Prostate gland (tissue), 2 donors: ENCODE data around the gene DECR2.
"Not testable (repeated sequence)": the region's sequence is repeated elsewhere in the genome, so short reads cannot be mapped to it uniquely, and the experiment has no call there.

Experiments used
- POLR2A ChIP-seq: fragments of 450-650 bp; IDR thresholded peaks from one replicate; pipeline ENCODE4 v1.6.1; 2016; ENCODE audit warnings: antibody characterized with exemption, mild to moderate bottlenecking
- POLR2AphosphoS5 ChIP-seq: sonication (generic); formaldehyde crosslinking; IDR thresholded peaks from one replicate; pipeline ENCODE4 v1.6.1; 2017; ENCODE audit warnings: antibody characterized with exemption
- TF ChIP-seq, protein P1 (sequence below), 4 experiments: fragments of 200-600 bp in 2 of 4; fragments of 450-650 bp in 2 of 4; sonication (generic) in 2 of 4; IDR thresholded peaks; 1 replicate in 3 of 4; 2 replicates in 1 of 4; pipeline ENCODE4 v1.5.1; 2016 to 2019; ENCODE audit warnings: antibody characterized with exemption in 4 of 4, mild to moderate bottlenecking in 2 of 4, moderate library complexity in 2 of 4

DNA sequence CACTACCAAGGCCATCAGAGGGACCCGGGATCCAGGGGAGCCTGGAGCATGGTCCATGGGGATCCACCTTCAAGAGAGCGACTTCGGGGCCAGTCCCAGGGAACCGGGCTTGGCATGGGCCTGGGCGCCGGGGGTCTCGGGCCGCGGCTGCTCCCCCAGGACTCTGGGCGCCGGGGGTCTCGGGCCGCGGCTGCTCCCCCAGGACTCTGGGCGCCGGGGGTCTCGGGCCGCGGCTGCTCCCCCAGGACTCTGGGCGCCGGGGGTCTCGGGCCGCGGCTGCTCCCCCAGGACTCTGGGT is 39.0 kb upstream of the DECR2 start:
- TF ChIP-seq, protein P1, sequence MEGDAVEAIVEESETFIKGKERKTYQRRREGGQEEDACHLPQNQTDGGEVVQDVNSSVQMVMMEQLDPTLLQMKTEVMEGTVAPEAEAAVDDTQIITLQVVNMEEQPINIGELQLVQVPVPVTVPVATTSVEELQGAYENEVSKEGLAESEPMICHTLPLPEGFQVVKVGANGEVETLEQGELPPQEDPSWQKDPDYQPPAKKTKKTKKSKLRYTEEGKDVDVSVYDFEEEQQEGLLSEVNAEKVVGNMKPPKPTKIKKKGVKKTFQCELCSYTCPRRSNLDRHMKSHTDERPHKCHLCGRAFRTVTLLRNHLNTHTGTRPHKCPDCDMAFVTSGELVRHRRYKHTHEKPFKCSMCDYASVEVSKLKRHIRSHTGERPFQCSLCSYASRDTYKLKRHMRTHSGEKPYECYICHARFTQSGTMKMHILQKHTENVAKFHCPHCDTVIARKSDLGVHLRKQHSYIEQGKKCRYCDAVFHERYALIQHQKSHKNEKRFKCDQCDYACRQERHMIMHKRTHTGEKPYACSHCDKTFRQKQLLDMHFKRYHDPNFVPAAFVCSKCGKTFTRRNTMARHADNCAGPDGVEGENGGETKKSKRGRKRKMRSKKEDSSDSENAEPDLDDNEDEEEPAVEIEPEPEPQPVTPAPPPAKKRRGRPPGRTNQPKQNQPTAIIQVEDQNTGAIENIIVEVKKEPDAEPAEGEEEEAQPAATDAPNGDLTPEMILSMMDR (IDR thresholded peaks at IDR 0.05), result not testable (repeated sequence)
- TF ChIP-seq POLR2A, POLR2AphosphoS5: not testable (repeated sequence)
